Measurements from ENCODE around the gene HS1BP3.

The HS1BP3 gene

DNA sequence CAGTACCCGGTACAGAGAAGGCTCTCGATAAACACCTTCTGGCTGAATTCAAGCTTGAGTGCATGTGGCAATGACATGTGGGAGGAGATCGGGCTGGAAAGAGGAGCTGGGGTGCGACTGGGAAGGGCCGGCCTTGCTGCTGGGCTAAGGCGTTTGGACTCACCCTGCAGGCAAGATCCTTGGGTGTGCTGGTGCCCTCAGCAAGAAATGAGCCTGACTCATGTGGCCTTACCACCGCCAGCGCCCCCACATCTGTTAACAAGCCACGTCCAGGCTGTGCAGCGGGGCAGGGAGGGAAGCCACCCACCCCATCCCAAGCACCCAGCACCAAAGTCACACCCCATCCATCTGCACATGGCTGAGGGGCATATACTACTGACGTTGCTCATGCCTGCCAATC is 1.3 kb downstream of the HS1BP3 start:
- H3K4me1 ChIP-seq (ENCODE audit: insufficient read depth, low read length) = no peaks in the 10 kb centered on the region
- H3K36me3 ChIP-seq (ENCODE audit: insufficient read depth, low read length) = no peaks in the 10 kb centered on the region
- no peak overlapping the region for H3K9ac ChIP-seq (ENCODE audit: low read depth, low read length)
- no peaks in the 10 kb centered on the region; the same call in 1 of the 2 replicates for H3K9me3 ChIP-seq (ENCODE audit: control insufficient read depth, insufficient read depth, low read length)

DNA sequence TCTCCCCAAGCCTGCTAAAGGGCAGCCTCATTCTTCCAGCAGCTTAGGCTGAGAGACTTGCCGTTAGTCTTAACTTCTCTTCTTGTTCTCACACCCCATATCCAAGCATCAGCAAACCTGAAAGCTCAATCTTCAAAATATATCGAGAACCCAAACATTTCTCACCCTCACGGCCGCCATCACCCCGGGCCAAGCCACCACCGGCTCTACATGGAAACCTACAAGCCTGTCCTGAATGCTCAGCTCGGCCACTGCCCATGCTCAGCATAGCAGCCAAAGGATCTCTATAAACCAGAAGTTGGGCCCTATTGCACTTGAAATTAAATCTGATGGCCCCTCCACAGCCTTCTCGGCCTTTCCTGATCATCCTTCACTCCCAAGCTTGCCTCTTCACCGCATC is 2.1 kb downstream of the HS1BP3 start:
- Histone ChIP-seq H3K4me1 (ENCODE audit: insufficient read depth, low read length) (no peaks in the 10 kb centered on the region), H3K36me3 (ENCODE audit: insufficient read depth, low read length) (no peaks in the 10 kb centered on the region), H3K9me3 (ENCODE audit: control insufficient read depth, insufficient read depth, low read length) (no peaks in the 10 kb centered on the region; the same call in 1 of the 2 replicates), H3K9ac (ENCODE audit: low read depth, low read length) (no peak overlapping the region)

DNA sequence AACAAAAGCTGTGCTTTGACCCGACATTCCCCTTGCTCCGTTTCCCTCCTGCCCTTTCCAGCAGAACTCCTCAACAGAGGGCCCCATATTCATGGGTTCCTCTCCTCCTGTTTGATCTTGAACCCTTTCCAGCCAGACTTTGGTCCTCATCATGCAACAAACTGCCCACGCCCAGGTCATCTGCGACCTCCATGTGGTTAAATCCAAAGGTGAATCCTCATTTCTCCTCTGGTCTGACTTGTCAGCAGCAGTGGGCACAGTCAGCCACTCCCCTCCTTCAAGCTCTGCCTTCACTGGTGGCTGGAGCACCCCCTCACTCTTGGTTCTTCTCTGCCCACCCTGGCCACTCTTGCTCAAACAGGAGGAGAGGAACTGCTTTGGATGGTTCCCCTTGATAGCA is 2.7 kb downstream of the HS1BP3 start:
- H3K4me1 ChIP-seq (ENCODE audit: insufficient read depth, low read length) = no peaks in the 10 kb centered on the region
- no peaks in the 10 kb centered on the region for H3K36me3 ChIP-seq (ENCODE audit: insufficient read depth, low read length)
- no peak overlapping the region for H3K9ac ChIP-seq (ENCODE audit: low read depth, low read length)
- no peaks in the 10 kb centered on the region; the same call in 1 of the 2 replicates for H3K9me3 ChIP-seq (ENCODE audit: control insufficient read depth, insufficient read depth, low read length)

DNA sequence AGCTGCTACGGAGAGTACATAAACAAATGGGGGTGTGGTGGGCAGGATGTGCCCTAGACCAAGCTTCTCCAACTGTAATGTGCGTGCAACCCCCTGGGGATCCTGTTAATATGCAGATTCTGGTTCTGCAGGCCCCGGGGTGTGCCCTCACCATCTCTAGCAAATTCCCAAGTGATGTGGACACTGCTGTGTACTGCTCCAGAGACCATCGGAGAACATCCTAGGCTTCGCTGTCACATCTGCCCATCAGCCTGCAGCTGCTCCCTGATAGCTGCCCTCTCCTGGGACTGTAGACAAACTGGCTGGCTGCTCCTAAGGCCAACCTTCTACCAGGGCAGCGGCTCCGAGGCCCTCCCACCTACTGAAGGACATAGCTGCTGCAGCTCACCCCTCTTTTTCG is 3.2 kb downstream of the HS1BP3 start:
- Histone ChIP-seq H3K4me1 (ENCODE audit: insufficient read depth, low read length) (no peaks in the 10 kb centered on the region), H3K9me3 (ENCODE audit: control insufficient read depth, insufficient read depth, low read length) (no peaks in the 10 kb centered on the region; the same call in 1 of the 2 replicates), H3K9ac (ENCODE audit: low read depth, low read length) (no peak overlapping the region), H3K36me3 (ENCODE audit: insufficient read depth, low read length) (no peaks in the 10 kb centered on the region)

DNA sequence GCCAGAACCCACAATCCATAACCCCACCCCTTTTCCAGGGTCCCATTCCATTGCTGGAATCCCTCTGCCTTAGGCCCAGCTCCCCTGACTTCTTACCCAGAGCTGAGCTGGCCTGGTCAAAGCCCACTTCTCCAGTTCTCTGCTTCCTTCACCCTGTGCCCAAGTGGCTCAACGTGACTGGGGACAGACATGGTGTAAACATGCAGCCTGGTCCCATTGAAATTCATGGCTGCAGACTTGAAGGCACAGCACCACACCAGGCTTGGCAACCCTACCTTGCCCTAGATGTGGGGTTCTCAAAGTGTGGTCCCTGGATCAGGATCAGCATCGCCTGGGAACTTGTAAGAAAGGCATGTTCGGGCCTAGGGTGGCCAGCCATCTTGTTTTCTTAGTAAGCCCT is 3.7 kb downstream of the HS1BP3 start:
- Histone ChIP-seq H3K4me1 (ENCODE audit: insufficient read depth, low read length) (no peaks in the 10 kb centered on the region), H3K9me3 (ENCODE audit: control insufficient read depth, insufficient read depth, low read length) (no peaks in the 10 kb centered on the region), H3K9ac (ENCODE audit: low read depth, low read length) (no peak overlapping the region), H3K36me3 (ENCODE audit: insufficient read depth, low read length) (no peaks in the 10 kb centered on the region)

DNA sequence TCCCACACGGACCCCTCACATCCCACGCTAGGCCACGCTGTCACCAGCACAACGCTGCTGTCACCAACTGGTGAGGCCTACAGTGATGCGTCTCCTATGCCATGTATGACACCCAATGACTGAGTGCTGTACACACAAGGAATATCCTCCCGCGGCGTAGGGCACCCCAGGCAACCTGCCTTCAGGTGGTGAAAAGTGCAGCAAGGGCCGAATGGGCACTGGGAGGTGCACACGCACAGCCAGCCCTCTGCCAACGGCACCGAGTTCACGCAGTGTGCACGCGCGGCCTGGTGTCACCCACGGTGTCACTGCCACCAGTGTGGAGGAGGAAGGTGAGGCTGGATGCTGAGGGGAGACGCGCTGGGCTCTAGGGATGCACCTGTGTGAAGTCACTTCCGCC is 4.5 kb downstream of the HS1BP3 start:
- Histone ChIP-seq H3K4me1 (ENCODE audit: insufficient read depth, low read length) (no peaks in the 10 kb centered on the region), H3K9ac (ENCODE audit: low read depth, low read length) (no peak overlapping the region), H3K9me3 (ENCODE audit: control insufficient read depth, insufficient read depth, low read length) (no peaks in the 10 kb centered on the region), H3K36me3 (ENCODE audit: insufficient read depth, low read length) (no peaks in the 10 kb centered on the region)

DNA sequence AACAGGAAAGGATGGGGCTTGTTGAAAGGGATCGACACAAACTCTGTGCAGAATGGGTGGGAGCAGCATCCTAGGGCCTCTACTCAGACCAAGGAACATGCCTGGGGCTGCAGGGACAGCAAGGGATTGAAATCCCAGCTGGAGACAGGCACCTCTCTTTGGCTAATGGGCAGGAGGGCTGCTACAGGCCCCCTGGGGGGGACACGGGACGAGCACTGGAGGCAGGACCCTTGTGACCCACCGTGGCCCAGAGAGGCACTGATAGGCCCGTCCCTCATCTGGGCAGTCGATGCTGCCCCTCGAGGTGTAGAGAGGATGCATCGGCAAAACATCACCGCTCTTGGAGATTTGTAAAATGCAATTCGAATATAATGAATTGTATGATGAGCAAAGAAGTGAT is 5.1 kb downstream of the HS1BP3 start:
- H3K4me1 ChIP-seq (ENCODE audit: insufficient read depth, low read length) = no peaks in the 10 kb centered on the region

DNA sequence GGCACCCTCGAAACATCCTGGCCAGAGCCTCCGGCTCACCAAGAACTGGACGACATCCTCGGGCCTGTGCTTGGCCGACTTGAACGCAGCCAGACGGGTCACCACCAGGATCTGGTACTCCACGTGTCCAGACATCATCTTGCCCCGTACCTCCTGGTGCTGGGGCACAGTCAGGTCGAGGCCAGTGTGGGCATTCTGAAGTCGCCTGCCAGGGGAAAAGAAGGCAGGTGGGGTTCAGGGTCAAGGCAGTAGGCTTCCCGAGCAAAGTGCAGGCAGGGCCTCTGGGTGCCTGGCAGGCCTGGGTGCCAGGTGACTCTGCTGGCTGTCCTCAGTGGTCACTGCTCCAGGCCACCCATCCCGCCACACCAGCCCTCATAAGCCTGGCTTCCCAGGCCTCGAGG is 5.6 kb downstream of the HS1BP3 start:
- no peaks in the 10 kb centered on the region for H3K4me1 ChIP-seq (ENCODE audit: insufficient read depth, low read length)

More for the DNA sequence above, 5.1 kb downstream of the HS1BP3 start:
- Histone ChIP-seq H3K9me3 (ENCODE audit: control insufficient read depth, insufficient read depth, low read length) (no peaks in the 10 kb centered on the region), H3K36me3 (ENCODE audit: insufficient read depth, low read length) (no peaks in the 10 kb centered on the region), H3K9ac (ENCODE audit: low read depth, low read length) (no peak overlapping the region)

DNA sequence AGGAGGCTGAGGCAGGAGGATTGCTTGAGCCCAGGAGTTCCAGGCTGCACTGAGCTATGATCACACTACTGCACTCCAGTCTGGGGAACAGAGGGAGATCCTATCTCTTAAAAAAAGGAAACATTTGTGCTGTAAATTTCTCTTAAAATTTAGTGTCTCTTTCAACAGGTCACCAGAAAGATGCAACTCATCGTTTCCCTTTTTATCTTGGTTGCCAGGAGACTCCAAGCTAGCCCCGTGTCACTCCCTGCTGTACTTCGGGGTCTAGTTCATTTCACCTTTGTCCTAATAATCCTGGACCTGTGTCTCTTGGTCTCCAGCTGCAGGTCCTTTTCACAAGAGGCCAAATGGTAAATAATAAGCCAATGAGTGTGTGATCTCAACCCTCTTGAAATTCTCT is 7.1 kb downstream of the HS1BP3 start:
- Histone ChIP-seq H3K9ac (ENCODE audit: low read depth, low read length) (no peak overlapping the region), H3K36me3 (ENCODE audit: insufficient read depth, low read length) (no peaks in the 10 kb centered on the region), H3K9me3 (ENCODE audit: control insufficient read depth, insufficient read depth, low read length) (no peaks in the 10 kb centered on the region), H3K4me1 (ENCODE audit: insufficient read depth, low read length) (no peaks in the 10 kb centered on the region)

More for the DNA sequence above, 5.6 kb downstream of the HS1BP3 start:
- no peaks in the 10 kb centered on the region for H3K9me3 ChIP-seq (ENCODE audit: control insufficient read depth, insufficient read depth, low read length)
- H3K36me3 ChIP-seq (ENCODE audit: insufficient read depth, low read length) = no peaks in the 10 kb centered on the region
- no peak overlapping the region for H3K9ac ChIP-seq (ENCODE audit: low read depth, low read length)

DNA sequence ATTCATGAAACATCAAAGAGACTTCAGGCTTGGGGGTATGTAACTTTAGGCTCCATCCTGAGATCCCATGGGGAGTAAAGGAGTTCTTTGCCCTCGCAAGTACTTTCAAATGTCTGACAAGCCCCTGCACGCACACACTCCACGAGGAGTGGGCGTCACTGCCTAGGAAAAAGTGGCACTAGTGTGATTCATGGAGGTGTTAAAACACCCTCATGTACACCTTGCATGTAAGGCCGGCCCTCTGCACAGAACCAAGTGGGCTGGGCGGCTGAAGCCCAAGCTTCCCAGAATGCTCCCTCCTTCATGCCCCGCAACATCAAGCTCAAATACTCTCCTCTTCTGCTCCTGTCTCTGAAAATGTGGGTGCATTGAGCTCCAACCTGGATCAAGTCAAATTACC is 7.8 kb downstream of the HS1BP3 start:
- Histone ChIP-seq H3K36me3 (ENCODE audit: insufficient read depth, low read length) (no peaks in the 10 kb centered on the region), H3K9ac (ENCODE audit: low read depth, low read length) (no peak overlapping the region), H3K4me1 (ENCODE audit: insufficient read depth, low read length) (no peaks in the 10 kb centered on the region), H3K9me3 (ENCODE audit: control insufficient read depth, insufficient read depth, low read length) (no peaks in the 10 kb centered on the region)

DNA sequence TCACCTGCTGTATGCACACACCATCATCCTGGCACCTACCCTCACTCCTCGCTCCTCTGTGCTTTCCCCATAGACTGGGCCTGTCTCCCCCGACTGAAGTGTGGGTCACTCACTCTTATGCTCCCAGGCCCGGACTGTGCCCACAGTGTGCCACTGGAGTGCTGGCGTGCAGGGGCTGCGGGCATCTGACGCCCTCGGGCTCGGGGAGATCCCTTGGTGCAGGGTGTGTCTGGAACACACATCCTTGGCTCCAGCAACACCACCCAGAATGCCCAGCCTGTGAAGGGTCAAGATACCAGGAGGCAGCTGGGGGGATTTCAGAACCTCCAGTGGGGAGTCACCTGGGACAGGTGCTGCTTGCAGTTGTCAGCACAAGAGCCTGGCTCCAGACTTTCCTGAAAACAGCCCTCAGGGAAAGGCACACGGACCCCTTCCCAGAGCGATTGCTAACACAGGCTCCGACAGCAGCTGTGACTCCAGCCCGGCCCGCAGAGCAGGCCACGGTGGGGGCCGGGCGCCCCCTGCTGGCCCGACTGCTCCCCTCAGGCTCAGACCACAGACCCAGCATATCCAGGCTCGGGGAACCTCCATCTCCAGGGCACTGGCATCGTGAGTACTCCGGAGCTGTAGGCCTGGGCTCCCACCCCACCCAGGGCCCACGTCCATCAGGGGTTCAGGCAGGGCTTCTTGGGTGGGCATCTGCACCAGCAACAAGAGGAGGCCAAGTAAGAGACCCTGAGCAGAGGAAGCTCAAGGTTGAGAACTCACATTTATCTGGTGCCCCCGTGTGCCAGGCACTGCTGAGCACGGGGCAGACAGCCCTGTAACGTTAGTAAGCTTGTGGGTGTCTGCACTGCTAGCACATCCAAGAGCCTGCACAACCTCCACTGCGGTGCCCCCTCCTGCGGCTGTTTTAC is 8.6 kb downstream of the HS1BP3 start:
- H3K4me1 ChIP-seq (ENCODE audit: insufficient read depth, low read length) = no peaks in the 10 kb centered on the region
- H3K9me3 ChIP-seq (ENCODE audit: control insufficient read depth, insufficient read depth, low read length) = no peaks in the 10 kb centered on the region
- no peak overlapping the region for H3K9ac ChIP-seq (ENCODE audit: low read depth, low read length)
- H3K36me3 ChIP-seq (ENCODE audit: insufficient read depth, low read length) = no peaks in the 10 kb centered on the region

DNA sequence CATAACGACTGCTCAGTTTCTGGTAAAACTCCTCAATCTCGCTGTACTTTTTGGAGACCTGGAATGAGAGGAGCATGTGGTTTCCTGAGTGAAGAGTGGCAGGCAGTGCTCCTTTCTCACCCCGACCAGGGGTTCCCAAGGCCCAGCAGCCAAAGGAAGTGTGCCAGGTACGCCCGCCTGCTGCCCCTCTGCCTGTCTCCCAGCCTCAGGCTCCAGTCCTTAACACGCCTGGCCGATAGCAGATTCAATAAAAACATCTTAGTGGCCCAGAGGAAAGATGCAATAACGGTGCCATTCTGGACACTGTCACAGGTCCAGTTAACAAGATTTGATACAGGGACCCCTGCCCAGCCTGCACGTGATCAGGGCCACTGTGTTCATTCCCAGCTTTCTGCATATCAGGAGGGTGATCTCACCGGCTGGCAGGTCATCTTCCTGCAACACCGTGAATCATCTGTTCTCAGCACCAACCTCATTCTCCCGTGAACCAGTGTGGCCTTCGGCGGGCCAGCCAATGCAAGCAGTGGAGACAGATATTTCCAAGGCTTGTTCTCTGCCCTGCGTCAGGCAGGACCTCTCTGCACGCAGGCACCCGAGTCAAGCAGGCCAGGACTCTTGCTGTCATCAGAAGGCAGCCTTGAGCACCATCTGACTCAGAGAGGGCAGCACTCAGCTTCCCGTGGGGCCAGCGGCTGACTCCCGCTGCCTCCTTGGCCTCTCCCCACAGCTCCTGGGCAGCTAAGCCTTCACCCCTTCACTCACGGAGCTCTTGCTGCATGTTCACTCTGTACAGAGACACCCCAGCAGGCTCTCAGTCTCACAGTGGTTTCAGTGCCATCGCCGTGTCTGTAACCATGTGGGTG is 9.5 kb downstream of the HS1BP3 start:
- H3K4me1 ChIP-seq (ENCODE audit: insufficient read depth, low read length) = no peaks in the 10 kb centered on the region
- no peak overlapping the region for H3K9ac ChIP-seq (ENCODE audit: low read depth, low read length)
- H3K9me3 ChIP-seq (ENCODE audit: control insufficient read depth, insufficient read depth, low read length) = no peaks in the 10 kb centered on the region
- H3K36me3 ChIP-seq (ENCODE audit: insufficient read depth, low read length) = no peaks in the 10 kb centered on the region

DNA sequence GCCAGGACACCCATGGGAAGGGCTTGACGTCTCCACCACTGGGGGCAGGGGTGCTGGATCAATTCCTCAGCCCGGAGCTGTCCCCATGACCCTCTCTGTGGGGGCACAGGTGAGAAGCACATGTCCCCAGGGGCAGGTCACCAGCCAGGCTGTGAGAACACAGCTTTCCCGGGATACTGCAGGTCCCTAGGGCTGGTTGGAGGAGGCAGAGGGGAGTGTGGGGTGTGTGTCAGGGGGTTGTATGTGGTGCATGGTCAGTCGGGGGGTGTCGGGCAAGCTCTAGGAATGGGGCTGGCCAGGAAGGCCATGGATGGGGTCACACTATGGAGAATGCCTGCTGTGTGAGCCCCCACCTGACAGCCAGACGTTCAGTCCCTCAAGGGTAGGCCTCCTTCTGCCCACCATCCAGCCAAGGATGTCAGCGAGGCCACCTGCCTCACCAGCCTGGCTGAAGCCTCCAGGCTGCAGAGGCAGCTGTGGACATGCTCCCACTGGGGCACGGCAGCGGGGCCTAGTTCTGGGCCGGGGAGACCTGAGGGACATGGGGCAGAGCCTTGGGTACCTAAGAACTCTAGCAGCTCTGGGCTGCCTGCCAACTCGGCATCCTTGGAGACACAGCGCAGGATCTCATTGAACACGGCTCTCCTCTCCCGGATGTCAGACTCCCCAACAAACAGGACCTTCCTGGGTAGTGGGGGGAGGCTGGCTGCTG is 10.3 kb downstream of the HS1BP3 start:
- no peak overlapping the region for H3K9ac ChIP-seq (ENCODE audit: low read depth, low read length)
- H3K4me1 ChIP-seq (ENCODE audit: insufficient read depth, low read length) = peaks cover under 1% of the 10 kb centered on the region; the same call in 1 of the 2 replicates
- H3K36me3 ChIP-seq (ENCODE audit: insufficient read depth, low read length) = no peaks in the 10 kb centered on the region
- no peaks in the 10 kb centered on the region for H3K9me3 ChIP-seq (ENCODE audit: control insufficient read depth, insufficient read depth, low read length)

Data from ES-I3 (cell line).